HG03108 (cell line): Measurements from ENCODE around the gene ANAPC13.
A peak's percentile ranks its signal among the peaks of the same experiment; 100 is the strongest.

Source experiments
- ATAC-seq: cut with Tn5 transposase; IDR thresholded peaks from one replicate; pipeline ENCODE4 v1.9.1; 2021; ENCODE audit warnings: moderate library complexity; ENCODE audit not compliant: unreplicated experiment

ANAPC13 gene, protein sequence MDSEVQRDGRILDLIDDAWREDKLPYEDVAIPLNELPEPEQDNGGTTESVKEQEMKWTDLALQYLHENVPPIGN

DNA sequence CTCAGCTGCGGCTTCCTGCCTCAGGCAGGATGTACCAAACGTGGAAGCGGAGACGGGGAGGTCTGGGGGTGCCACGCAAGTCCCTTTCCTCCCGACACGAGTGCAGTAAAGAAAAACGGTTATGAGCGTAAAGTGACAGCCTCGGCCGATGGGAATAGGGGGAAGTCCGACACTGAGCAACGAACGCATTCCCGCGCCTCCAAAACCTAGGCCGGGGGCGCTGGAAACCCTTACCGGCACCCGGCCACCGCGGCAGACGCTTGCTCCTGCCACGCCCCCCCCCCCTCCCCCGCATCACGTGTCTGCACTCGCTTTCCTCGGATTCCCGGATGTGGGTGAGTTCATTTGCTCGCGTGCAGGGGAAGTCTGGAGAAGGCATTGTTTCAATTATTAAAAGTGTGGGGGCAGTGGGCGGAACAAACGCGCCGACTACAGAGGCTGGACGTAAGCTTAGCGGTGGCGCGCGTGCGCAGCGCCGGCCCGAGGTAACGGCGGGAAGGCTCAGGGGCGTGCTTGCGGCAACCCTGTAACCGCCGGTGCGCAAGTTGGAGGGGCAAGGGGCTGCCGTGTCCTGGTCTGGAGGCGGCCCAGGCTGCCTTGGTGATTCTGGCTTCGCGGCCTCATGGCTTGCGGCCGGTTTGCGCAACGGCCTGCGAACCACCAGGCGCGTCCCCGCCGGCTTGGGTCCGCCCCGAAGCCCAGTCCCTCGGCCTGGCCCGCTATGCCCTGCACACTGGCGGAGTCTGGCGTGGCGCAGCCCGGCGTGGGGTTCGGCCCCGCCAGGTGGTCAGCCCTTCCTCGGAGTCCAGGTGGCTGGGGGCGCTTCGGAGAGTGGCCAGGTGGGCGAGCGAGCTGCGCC, at the start of gene ANAPC13, which contains the start of gene CEP63:
TSS of gene ANAPC13 (minus strand) at position 268 of the 859 bp plus-strand sequence. CDS start 3,081 bp downstream, outside the sequence.
TSS of gene CEP63 (plus strand) at position 340 of the 859 bp plus-strand sequence. CDS start 9,264 bp downstream, outside the sequence.
- ATAC-seq, result peak; percentile 78

DNA sequence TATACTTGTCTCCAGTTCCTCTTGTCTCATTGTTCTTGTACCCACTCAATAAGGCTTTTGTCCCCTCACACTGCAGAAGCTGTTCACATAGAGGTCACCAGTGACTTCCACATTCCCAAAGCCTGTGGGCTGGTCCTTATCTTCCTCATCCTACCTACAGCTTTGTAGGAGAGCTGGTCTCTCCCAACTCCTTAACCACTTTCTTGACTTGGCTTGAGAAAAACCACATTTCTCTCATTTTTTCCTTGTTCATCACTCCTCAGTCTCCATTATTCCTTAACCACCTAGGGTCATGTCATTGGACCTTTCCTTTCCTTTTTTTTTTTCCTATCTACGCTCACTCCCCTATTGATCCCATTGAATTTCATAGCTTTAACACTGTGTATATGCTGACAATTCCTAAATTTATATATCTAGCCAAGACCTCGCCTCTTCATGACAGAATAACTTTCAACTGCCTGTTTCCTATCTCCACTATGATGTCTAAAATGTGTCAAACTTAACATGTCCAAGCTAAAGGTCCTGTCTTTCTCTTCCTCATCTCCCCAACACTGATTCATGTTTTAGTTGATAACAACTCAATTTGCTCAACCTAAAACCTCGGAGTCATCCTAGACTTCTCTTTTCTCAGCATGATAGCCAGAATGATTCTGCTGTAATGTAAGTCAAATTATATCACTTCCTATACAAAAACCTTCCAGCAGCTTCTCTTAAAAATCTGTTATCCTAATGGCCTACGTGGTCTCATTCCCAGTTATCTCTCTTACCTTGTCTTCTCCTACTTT, 49.6 kb upstream of the ANAPC13 start:
- no peak for ATAC-seq

DNA sequence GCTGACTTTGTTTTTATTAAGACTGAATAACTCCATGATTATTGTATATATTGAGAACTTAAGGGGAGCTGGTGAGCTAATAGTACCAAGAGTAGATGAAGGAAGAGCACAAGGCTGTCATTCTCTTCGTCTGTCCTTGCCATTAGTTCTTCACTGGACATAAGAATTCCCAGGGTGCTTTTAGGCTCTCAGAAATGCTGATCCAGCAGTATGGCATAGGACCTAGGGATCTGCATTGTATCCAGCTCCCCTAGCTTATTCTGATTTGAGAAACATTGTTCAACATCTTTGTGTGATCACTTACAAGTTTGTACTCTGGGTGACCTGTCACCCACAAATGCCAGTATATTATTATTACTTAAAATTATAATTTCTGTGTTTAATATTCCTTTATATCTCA, 47.7 kb upstream of the ANAPC13 start:
- no peak for ATAC-seq

DNA sequence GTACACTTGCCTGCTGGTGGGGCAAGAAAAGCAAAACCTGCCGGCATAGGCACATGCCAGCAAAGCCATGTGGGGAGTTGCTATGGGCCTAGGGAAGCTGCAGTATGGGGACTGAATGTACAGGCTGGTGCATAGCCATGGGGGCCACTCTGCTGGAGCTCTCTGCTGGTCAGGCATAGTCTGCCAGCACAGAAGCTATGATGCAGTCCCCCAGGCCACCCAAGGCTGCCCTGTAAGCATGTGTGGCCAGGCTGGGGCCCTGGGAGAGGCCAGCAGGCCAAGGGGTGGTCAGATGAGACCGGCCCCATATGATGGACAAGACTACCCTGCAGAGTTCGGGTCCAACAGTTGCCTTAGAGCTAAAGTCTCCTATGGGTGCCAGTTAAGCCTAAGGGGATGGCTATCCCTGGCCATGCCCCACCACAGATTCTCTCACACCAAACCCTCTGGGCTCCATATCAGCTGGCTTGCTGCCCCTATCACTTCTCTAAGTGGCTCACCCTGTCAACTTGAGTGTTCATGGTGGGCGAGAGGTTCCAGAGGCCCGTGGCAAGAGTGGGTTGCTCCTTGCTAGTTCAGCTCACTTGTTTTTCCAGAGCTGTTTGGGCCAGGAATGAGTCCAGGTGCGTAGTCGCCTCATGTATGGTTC, 41.9 kb upstream of the ANAPC13 start:
- no peak for ATAC-seq

DNA sequence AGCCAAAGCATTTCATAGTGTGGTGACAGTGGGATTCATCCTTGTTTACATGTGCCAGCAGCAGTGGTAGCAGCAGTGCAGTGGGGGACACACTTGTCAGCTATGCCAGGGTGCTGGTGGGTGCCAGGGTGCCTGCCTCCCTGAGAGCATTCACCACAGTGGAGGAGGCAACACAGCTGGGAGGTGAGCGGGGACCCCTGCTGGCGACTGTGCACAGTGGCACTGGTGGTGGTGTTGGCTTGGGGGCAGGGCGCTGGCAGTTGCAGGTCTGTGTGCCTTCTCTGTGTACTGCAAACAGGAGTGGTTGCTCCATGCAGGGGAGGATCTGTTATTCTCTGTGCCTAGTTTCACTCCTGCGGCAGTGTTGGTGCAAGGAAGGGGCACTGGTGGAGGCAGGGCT, 41.3 kb upstream of the ANAPC13 start:
- no peak for ATAC-seq

DNA sequence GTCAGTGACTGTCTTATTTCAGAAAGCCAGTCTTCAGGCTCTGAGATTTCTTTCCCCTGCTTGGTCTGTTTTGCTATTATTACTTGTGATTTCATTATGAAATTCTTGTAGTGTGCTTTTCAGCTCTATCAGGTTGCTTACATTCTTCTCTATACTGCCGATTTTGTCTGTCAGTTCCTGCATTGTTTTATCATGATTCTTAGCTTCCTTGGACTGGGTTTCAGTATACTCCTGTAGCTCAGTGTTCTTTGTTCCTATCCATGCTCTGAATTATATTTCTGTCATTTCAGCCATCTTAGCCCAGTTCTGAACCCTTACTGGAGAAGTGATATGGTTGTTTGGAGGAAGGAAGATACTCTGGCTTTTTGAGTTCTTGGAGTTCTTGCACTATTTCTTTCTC, 40.5 kb upstream of the ANAPC13 start:
- ATAC-seq, result no peak

DNA sequence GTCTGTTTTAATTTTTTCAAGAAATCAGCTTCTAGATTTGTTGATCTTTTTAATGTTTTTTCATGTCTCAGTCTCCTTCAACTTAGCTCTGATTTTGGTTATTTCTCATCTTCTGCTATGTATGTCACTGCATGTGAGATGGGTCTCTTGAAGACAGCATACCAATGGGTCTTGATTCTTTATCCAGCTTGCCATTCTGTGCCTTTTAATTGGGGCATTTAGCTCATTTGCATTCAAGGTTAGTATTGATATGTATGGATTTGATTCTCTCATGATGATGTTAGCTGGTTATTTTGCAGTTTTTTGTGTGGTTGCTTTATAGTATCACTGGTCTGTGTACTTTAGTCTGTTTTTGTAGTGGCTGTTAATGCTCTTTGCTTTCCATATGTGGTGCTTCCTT, 39.5 kb upstream of the ANAPC13 start:
- ATAC-seq, result no peak

DNA sequence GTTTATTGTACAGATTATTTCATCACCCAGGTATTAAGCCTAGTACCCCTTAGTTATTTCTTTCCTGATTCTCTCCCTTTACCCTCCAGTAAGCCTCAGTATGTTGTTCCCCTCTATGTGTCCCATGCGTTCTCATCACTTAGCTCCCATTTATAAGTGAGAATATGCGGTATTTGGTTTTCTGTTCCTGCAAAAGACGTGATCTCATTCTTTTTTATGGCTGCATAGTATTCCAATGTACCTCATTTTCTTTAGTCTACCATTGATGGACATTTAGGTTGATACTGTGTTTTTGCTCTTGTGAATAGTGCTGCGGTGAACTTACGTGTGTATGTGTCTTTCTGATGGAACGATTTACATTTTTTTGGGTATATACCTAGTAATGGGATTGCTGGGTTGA, 36.8 kb upstream of the ANAPC13 start:
- ATAC-seq, result no peak

DNA sequence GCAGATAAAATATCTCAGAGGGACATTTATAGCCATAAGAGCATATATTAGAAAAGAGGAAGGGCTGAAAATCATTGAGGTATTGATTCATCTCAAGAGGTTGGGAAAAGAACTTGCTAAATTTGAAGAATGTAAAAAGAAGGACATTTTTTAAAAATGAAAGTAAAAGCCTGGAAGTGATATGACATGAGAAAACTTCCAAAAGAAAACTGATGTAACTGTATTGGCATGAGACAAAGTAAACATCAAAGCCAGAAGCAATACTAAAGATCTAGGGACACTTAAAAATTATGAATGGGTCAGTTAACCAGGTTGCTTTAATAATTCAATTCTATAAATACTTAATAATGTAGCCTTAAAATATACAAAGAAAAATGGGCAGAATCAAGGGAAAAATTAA, 32.0 kb upstream of the ANAPC13 start:
- no peak for ATAC-seq

DNA sequence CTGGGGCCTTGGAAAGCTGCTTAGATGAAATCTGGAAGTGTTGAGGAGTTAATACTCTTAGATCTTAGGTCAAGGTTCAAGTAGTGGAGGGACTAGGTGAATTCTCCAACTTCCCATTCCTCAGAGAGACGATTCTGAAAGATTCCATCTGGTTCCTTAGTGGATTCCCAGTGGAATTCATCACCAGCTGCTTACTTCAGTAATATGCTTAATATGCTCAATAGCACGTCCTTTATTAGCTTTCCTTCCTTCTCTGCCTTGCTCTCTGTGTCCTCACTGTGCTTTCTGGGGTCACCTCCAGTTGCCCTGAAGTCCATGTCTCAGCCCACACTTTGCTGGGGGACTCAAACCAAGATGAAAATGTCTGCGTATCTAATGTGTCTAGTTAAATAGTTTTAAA, 31.1 kb upstream of the ANAPC13 start:
- ATAC-seq, result no peak

DNA sequence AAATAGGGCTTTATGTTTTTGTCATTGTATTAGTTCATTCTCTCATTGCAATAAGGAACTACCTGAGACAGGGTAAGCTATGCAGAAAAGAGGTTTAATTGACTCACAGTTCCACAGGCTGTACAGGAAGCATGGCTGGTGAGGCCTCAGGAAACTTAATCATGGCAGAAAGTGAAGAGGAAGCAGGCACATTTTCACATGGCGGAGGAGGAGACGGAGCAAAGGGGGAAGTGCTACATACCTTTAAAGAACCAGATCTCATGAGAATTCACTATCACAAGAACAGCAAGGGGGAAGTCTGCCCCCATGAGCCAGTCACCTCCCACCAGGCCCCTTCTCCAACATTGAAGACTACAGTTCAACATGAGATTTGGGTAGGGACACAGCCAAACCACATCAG, 25.7 kb upstream of the ANAPC13 start:
- no peak for ATAC-seq

DNA sequence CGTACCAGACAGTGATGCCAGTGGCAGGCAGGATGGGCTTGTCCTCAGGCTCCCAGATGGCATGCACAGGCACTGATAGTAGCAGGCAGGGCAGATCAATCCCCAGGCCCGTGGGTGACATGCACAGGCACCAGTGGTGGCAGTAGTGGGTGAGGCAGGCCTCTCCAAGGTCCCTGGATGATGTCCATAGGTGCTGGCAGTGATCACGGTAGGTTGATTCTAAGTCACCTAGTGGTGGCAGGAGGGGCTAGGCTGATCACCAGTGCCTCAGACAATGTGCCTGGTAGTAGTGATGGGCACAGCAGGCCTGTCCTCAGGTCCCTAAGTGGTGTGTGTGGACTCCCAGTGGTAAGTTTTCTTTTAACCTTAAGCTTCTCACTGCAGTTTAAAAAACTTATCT, 19.7 kb upstream of the ANAPC13 start:
- no peak for ATAC-seq

DNA sequence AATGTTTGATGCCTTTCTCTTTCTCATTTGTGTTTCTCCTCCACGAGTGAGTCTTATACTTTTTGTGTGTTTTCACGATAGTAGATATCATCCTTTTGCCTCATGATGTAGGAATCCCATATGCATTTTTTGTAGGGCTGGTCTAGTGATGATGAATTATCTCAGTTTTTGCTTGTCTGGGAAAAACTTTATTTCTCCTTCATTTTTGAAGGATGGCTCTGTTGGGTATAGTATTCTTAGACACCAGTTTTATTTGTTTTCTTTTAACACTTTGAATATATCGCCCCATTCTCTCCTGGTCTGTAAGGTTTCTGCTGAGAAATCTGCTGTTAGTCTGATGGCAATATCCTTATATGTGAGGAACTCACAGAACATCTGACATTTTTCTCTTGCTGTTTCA, 18.3 kb upstream of the ANAPC13 start:
- no peak for ATAC-seq

DNA sequence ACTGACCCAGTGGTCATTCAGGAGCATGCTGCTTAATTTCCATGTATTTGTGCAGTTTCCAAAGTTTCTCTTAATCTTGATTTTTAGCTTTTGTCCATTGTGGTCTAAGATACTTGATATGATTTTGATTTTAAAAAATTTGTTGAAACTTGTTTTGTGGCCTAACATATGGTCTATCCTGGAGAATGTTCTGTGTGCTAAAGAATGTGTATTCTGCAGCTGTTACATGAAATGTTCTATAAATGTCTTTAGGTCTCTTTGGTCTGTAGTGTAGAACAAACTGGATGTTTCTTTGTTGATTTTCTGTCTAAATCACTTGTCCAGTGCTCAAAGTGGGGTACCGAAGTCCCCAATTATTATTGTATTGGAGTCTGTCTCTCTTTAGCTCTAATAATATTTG, 17.5 kb upstream of the ANAPC13 start:
- ATAC-seq, result no peak

DNA sequence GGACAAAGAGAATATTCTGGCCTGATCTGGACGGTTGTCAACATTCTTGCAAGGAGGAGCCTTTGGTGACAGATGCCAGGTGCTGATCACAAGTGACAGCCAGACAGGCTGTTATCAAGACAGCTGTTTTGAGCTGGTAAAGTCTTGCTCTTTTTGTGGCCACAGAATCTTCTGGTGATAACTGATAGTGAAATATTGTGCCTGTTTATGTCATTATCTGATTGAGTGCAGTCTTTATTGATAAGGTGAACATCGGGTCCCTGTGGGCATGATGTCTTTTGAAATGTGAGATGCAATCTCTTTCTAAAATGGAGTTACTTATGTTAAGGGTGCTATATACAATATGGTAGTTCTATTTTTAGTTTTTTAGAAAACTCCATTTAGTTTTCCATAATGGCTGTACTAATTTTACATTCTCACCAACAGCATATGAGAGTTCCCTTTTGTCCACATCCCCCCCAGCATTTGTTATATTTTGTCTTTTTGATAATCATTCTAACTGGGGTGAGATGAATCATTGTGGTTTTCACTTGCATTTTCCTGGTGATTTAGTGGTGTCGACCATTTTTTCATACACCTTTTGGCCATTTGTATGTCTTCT, 10.8 kb upstream of the ANAPC13 start:
- ATAC-seq, result no peak

DNA sequence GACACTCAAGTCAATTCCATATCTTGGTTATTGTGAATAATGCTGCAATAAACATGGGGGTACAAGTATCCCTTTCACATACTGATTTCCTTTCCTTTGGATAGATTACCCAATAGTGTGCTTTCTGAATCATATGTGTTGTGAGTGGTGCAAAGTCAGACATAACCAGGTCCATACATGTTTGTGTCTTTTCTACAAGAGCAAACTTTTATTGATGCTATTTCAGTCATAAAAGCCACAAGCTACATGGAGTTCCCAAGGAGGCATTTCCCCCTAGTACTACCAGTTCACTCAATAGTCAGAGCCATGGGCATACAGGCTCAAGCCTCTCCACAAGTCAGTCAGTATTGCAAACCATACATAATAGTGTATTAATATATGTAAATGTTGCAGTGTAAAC, 10.2 kb upstream of the ANAPC13 start:
- ATAC-seq, result no peak

DNA sequence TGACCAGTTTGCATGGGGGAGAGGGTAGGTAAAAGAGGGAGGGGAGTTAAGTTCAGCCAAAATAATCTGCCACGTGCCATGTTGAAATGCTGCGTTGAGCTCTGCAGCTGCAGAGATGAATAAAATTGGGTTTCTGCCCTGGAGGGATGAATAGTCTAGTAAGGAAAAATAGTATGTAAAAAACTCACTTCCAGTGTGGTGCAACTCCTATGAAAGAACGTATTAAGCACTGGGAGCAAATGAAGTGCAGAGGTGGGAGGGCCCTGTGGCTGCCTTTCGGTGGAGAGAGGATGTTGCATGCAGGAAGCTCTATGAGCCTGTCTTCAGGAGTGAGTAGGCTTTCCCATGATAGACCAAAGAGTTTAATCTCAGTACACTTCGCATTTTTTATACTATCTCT, 8.7 kb upstream of the ANAPC13 start:
- ATAC-seq, result no peak

DNA sequence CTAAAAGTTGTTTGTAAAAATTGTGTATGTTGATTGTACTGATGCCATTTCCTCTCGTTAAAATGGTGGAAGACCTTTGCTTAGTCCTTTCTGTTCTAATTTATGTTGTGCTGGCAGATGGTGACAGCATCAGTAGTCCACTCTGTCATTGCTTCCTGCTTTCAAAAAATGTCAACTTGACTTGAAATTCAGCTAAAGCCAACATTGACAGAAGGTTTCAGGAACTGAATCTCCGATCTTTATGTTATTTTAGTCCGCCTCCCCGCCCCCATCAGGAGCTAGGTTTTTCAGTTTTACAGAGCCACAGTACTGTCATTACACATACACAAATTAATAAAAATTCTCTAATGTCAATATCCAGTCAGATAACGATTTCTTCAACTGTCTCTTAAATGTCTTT, 1.6 kb upstream of the ANAPC13 start:
- no peak for ATAC-seq

DNA sequence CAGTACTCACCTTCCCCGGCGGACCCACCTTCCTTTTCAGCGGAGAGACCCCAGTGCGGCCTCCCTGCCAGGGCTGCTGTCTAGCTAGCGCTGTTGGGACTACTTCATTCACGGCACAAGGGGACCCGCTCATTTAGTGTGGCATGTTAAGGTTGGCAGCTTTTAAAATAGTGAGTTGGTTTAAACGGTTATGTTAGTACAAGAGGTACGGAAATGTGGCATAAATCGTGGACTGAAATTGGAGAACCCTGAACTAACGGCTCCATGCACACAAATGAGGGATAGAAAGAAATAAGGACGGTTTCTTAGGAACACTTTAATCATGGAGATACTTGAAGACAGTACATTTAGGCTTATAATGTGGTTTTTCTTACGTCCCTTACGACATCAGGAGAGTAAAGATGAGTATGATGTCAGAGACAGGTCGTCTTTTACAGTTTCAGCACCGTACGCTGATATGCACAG, 824 bp upstream of the ANAPC13 start:
- ATAC-seq, result no peak

DNA sequence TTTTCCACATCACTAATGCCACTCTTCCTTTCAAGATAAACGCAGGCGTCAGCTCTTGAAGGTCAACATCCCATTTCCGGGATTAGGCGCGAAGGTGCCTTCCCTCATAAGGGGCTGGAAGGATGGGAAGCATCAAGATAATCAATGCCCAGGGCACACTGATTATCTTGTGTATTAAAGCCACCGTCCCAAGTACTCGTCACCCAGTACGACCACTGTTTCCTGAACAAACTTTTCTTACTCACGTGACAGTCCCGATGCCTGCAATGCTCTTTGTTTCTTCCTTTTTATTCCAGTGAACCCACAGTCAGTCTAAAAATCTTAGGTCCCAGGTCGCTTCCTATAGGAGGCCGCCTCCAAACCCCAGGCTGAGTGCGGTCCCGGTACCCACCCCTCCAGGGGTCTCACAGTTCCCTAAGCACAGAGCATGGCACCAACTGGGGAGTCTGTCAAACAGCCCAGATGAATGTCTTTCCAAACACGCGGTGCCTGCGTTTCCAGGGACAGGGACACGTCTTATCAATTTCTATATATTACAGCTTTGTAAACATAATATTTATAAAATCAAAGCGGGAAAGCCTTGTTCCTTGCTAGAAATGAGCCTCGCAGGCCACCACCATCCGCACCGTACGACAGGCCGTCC, 589 bp downstream of the ANAPC13 start:
- ATAC-seq, result peak; percentile 3
